Retina (tissue), 1 donor: ENCODE data around the gene RAB29.

Experiments
- DNase-seq: peaks from one replicate; pipeline ENCODE4 v3.0.0-alpha.2; 2016

The RAB29 gene

GRCh38 chr1:205719762-205720161, 55.5 kb downstream of the RAB29 start:
- no peak for DNase-seq

GRCh38 chr1:205719015-205719414, 56.3 kb downstream of the RAB29 start:
- no peak for DNase-seq
